Panc1 (cell line): ENCODE data around the gene EHD2.

Experiments used
- POLR2AphosphoS5 ChIP-seq: IDR thresholded peaks from 2 replicates; pipeline ENCODE4 v1.6.1; 2012; ENCODE audit warnings: mild to moderate bottlenecking, low read depth, low read length, moderate library complexity
- SIN3A ChIP-seq: IDR thresholded peaks from 2 replicates; pipeline ENCODE4 v1.6.1; 2012; ENCODE audit warnings: low read depth, mild to moderate bottlenecking, low read length, moderate library complexity, borderline replicate concordance; ENCODE audit not compliant: insufficient read depth
- TCF7L2 ChIP-seq: IDR thresholded peaks from 2 replicates; pipeline ENCODE4 v1.6.1; 2011; ENCODE audit warnings: mild to moderate bottlenecking, low read depth, low read length, inconsistent platforms
- TF ChIP-seq, protein P1 (sequence below): fragments of 450-650 bp; IDR thresholded peaks from 2 replicates; pipeline ENCODE4 v1.5.1; 2017; ENCODE audit warnings: mild to moderate bottlenecking
- TF ChIP-seq, protein P2 (sequence below), 2 experiments: IDR thresholded peaks; 2 replicates each; pipeline ENCODE4 v1.6.1; 2011 to 2012; ENCODE audit warnings: low read depth in 2 of 2, control low read depth in 1 of 2, low read length in 1 of 2, mild to moderate bottlenecking in 1 of 2, moderate library complexity in 1 of 2; ENCODE audit not compliant: insufficient read depth in 1 of 2

DNA sequence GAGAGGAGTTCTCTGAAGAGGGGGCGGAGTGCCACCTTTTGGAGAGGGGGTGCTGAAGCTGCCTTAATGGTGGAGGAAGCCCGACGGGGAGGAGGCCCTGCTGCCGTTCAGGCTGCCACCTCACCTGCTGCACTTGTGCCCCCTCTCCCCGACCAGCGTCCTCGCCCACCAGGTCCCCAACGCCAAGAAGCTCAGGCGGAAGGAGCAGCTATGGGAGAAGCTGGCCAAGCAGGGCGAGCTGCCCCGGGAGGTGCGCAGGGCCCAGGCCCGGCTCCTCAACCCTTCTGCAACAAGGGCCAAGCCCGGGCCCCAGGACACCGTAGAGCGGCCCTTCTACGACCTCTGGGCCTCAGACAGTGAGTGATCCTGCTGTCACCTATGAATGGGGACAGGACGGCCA lies 37.5 kb downstream of the EHD2 start:
- TF ChIP-seq POLR2AphosphoS5 (no peak), SIN3A (no peak), TCF7L2 (no peak)
- TF ChIP-seq, protein P1, sequence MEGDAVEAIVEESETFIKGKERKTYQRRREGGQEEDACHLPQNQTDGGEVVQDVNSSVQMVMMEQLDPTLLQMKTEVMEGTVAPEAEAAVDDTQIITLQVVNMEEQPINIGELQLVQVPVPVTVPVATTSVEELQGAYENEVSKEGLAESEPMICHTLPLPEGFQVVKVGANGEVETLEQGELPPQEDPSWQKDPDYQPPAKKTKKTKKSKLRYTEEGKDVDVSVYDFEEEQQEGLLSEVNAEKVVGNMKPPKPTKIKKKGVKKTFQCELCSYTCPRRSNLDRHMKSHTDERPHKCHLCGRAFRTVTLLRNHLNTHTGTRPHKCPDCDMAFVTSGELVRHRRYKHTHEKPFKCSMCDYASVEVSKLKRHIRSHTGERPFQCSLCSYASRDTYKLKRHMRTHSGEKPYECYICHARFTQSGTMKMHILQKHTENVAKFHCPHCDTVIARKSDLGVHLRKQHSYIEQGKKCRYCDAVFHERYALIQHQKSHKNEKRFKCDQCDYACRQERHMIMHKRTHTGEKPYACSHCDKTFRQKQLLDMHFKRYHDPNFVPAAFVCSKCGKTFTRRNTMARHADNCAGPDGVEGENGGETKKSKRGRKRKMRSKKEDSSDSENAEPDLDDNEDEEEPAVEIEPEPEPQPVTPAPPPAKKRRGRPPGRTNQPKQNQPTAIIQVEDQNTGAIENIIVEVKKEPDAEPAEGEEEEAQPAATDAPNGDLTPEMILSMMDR, result no peak
- TF ChIP-seq, protein P2, sequence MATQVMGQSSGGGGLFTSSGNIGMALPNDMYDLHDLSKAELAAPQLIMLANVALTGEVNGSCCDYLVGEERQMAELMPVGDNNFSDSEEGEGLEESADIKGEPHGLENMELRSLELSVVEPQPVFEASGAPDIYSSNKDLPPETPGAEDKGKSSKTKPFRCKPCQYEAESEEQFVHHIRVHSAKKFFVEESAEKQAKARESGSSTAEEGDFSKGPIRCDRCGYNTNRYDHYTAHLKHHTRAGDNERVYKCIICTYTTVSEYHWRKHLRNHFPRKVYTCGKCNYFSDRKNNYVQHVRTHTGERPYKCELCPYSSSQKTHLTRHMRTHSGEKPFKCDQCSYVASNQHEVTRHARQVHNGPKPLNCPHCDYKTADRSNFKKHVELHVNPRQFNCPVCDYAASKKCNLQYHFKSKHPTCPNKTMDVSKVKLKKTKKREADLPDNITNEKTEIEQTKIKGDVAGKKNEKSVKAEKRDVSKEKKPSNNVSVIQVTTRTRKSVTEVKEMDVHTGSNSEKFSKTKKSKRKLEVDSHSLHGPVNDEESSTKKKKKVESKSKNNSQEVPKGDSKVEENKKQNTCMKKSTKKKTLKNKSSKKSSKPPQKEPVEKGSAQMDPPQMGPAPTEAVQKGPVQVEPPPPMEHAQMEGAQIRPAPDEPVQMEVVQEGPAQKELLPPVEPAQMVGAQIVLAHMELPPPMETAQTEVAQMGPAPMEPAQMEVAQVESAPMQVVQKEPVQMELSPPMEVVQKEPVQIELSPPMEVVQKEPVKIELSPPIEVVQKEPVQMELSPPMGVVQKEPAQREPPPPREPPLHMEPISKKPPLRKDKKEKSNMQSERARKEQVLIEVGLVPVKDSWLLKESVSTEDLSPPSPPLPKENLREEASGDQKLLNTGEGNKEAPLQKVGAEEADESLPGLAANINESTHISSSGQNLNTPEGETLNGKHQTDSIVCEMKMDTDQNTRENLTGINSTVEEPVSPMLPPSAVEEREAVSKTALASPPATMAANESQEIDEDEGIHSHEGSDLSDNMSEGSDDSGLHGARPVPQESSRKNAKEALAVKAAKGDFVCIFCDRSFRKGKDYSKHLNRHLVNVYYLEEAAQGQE (IDR thresholded peaks at IDR 0.05; ENCODE audit: insufficient read depth in 1 of 2, low read depth in 2 of 2, low read length in 1 of 2), result no peak
